SK-N-SH treated with all-trans-retinoic acid at 6 μM for 48 hours (cell line): ENCODE results near the gene DNAH14.
"Not testable (repeated sequence)": the region's sequence is repeated elsewhere in the genome, so short reads cannot be mapped to it uniquely, and the experiment has no call there.

Experiments used
- ATAC-seq: fragments of 200-7000 bp; cut with Tn5 transposase; 3 replicates; pipeline ENCODE4 v1.9.1; 2020; ENCODE audit warnings: mild to moderate bottlenecking, moderate library complexity
- ARNTL ChIP-seq: fragments of 450-650 bp; formaldehyde crosslinking; IDR thresholded peaks from 2 replicates; pipeline ENCODE4 v1.5.0; 2020; ENCODE audit warnings: low read depth, mild to moderate bottlenecking, moderate library complexity, borderline replicate concordance
- BACH2 ChIP-seq: fragments of 250-450 bp; sonication (Bioruptor Pico); IDR thresholded peaks from 2 replicates; pipeline ENCODE4 v1.9.0; 2021; ENCODE audit warnings: mild to moderate bottlenecking, borderline replicate concordance
- ESRRG ChIP-seq: fragments of 250-450 bp; sonication (Bioruptor Pico); IDR thresholded peaks from 2 replicates; pipeline ENCODE4 v1.6.1; 2021; ENCODE audit warnings: mild to moderate bottlenecking
- GLIS3 ChIP-seq: fragments of 250-450 bp; sonication (Bioruptor Pico); IDR thresholded peaks from 2 replicates; pipeline ENCODE4 v1.5.0; 2020; ENCODE audit warnings: mild to moderate bottlenecking, moderate library complexity
- ISL1 ChIP-seq: fragments of 250-450 bp; sonication (Bioruptor Pico); IDR thresholded peaks from 2 replicates; pipeline ENCODE4 v2.1.2; 2022; ENCODE audit warnings: mild to moderate bottlenecking, moderate library complexity
- OSR1 ChIP-seq: fragments of 250-450 bp; sonication (Bioruptor Pico); IDR thresholded peaks from 2 replicates; pipeline ENCODE4 v1.8.0; 2022; ENCODE audit warnings: moderate library complexity, mild to moderate bottlenecking, inconsistent platforms
- PPARA ChIP-seq: fragments of 250-450 bp; sonication (Bioruptor Pico); IDR thresholded peaks from 2 replicates; pipeline ENCODE4 v1.5.0; 2020; ENCODE audit warnings: mild to moderate bottlenecking, borderline replicate concordance
- RARB ChIP-seq: fragments of 250-450 bp; sonication (Bioruptor Pico); IDR thresholded peaks from 2 replicates; pipeline ENCODE4 v1.8.0; 2021; ENCODE audit warnings: mild to moderate bottlenecking, moderate library complexity
- TCF4 ChIP-seq: fragments of 250-450 bp; sonication (Bioruptor Pico); IDR thresholded peaks from 2 replicates; pipeline ENCODE4 v1.8.0; 2021; ENCODE audit warnings: mild to moderate bottlenecking, moderate library complexity, borderline replicate concordance
- ZC3H10 ChIP-seq: fragments of 250-450 bp; sonication (Bioruptor Pico); IDR thresholded peaks from 2 replicates; pipeline ENCODE4 v1.5.1; 2021; ENCODE audit warnings: mild to moderate bottlenecking, moderate library complexity
- ZFP3 ChIP-seq: fragments of 250-450 bp; sonication (Bioruptor Pico); IDR thresholded peaks from 2 replicates; pipeline ENCODE4 v1.5.0; 2020; ENCODE audit warnings: mild to moderate bottlenecking, moderate library complexity
- ZFP30 ChIP-seq: fragments of 450-650 bp; formaldehyde crosslinking; IDR thresholded peaks from 2 replicates; pipeline ENCODE4 v1.5.0; 2022; ENCODE audit warnings: mild to moderate bottlenecking, moderate library complexity
- ZNF565 ChIP-seq: fragments of 450-650 bp; formaldehyde crosslinking; conservative IDR thresholded peaks from 2 replicates; pipeline ENCODE4 v1.5.0; 2020; ENCODE audit warnings: low read depth, mild to moderate bottlenecking, moderate library complexity
- ZNF70 ChIP-seq: fragments of 450-650 bp; formaldehyde crosslinking; IDR thresholded peaks from 2 replicates; pipeline ENCODE4 v1.5.0; 2020; ENCODE audit warnings: mild to moderate bottlenecking, moderate library complexity
- TF ChIP-seq, protein P1 (sequence below): fragments of 250-450 bp; sonication (Bioruptor Pico); IDR thresholded peaks from 2 replicates; pipeline ENCODE4 v1.5.0; 2020; ENCODE audit warnings: mild to moderate bottlenecking, moderate library complexity
- TF ChIP-seq, protein P2 (sequence below): fragments of 250-450 bp; sonication (Bioruptor Pico); IDR thresholded peaks from 2 replicates; pipeline ENCODE4 v1.8.0; 2020; ENCODE audit warnings: mild to moderate bottlenecking, moderate library complexity, borderline replicate concordance
- TF ChIP-seq, protein P3 (sequence below): fragments of 250-450 bp; sonication (Bioruptor Pico); IDR thresholded peaks from 2 replicates; pipeline ENCODE4 v1.5.1; 2020; ENCODE audit warnings: low read depth, mild to moderate bottlenecking, moderate library complexity
- TF ChIP-seq, protein P4 (sequence below): fragments of 250-450 bp; sonication (Bioruptor Pico); IDR thresholded peaks from 2 replicates; pipeline ENCODE4 v1.8.0; 2021; ENCODE audit warnings: low read depth, mild to moderate bottlenecking, moderate library complexity, borderline replicate concordance
- TF ChIP-seq, protein P5 (sequence below): fragments of 250-450 bp; sonication (Bioruptor Pico); IDR thresholded peaks from 2 replicates; pipeline ENCODE4 v1.5.1; 2021; ENCODE audit warnings: mild to moderate bottlenecking, moderate library complexity

DNAH14 gene

DNA sequence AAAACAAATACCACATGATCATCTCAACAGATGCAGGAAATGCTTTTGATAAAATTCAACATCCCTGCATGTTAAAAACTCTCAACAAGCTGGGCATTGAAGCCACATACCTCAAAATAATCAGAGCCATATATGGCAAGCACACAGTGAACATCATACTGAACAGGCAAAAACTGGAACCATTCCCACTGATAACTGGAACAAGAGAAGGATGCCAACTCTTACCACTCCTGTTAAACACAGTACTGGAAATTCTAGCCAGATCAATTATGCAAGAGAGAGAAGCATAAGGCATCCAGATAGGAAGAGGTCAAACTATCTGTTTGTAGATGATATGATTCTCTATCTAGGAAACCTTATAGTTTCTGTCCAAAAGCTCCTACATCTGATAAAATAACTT is 91.6 kb downstream of the DNAH14 start:
- TF ChIP-seq ESRRG (CRISPR knock-in tag) (no peak), TCF4 (CRISPR knock-in tag) (no peak), ZNF565 (CRISPR knock-in tag) (no peak)
- ATAC-seq: no peak

DNA sequence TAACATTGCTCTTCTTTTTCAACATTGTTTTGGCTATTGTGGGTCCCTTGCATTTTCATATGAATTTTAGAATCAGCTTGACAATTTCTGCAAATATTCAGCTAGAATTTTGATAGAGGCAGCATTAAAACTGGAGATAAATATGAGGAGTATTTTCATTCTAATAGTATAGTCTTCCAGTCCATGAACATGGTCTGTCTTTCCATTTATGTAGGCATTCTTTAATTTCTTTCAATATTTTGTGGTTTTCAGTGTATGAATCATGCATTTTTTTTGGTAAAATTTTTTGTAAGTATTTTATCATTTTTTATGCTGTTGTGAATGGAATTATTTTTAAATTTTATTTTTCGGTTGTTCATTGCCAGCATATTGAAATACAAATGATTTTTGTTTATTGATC is 97.2 kb downstream of the DNAH14 start:
- ATAC-seq: no peak

DNA sequence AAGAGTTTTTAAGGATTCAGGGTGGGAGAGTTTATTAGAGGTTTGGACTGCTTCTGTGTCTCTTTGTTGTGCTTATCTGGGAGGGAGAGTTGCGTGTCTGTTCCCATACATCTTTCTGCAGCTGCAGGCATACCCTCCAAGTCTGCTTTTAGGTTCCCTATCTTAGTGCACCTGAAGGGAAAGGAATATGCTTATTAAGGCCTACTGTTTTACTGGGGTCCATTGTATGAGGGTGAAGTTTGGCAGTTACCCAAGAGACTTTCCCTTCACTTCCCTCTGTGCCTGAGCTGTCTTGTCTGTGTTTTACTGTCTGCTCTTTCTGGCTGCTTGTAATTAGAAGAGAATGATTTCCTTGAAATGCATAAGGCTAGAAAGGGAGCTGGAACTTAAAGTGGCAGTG is 107.0 kb downstream of the DNAH14 start:
- ATAC-seq: not testable (repeated sequence)

More for the DNA sequence above, 97.2 kb downstream of the DNAH14 start:
- no peak for TF ChIP-seq RARB (CRISPR knock-in tag)
- TF ChIP-seq ZC3H10 (CRISPR knock-in tag): no peak
- TF ChIP-seq, protein P1, sequence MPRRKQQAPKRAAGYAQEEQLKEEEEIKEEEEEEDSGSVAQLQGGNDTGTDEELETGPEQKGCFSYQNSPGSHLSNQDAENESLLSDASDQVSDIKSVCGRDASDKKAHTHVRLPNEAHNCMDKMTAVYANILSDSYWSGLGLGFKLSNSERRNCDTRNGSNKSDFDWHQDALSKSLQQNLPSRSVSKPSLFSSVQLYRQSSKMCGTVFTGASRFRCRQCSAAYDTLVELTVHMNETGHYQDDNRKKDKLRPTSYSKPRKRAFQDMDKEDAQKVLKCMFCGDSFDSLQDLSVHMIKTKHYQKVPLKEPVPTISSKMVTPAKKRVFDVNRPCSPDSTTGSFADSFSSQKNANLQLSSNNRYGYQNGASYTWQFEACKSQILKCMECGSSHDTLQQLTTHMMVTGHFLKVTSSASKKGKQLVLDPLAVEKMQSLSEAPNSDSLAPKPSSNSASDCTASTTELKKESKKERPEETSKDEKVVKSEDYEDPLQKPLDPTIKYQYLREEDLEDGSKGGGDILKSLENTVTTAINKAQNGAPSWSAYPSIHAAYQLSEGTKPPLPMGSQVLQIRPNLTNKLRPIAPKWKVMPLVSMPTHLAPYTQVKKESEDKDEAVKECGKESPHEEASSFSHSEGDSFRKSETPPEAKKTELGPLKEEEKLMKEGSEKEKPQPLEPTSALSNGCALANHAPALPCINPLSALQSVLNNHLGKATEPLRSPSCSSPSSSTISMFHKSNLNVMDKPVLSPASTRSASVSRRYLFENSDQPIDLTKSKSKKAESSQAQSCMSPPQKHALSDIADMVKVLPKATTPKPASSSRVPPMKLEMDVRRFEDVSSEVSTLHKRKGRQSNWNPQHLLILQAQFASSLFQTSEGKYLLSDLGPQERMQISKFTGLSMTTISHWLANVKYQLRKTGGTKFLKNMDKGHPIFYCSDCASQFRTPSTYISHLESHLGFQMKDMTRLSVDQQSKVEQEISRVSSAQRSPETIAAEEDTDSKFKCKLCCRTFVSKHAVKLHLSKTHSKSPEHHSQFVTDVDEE (CRISPR knock-in tag): no peak
- TF ChIP-seq, protein P2, sequence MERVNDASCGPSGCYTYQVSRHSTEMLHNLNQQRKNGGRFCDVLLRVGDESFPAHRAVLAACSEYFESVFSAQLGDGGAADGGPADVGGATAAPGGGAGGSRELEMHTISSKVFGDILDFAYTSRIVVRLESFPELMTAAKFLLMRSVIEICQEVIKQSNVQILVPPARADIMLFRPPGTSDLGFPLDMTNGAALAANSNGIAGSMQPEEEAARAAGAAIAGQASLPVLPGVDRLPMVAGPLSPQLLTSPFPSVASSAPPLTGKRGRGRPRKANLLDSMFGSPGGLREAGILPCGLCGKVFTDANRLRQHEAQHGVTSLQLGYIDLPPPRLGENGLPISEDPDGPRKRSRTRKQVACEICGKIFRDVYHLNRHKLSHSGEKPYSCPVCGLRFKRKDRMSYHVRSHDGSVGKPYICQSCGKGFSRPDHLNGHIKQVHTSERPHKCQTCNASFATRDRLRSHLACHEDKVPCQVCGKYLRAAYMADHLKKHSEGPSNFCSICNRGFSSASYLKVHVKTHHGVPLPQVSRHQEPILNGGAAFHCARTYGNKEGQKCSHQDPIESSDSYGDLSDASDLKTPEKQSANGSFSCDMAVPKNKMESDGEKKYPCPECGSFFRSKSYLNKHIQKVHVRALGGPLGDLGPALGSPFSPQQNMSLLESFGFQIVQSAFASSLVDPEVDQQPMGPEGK (CRISPR knock-in tag): no peak
- no peak for TF ChIP-seq ISL1 (CRISPR knock-in tag)
- no peak for TF ChIP-seq BACH2 (CRISPR knock-in tag)
- TF ChIP-seq, protein P3, sequence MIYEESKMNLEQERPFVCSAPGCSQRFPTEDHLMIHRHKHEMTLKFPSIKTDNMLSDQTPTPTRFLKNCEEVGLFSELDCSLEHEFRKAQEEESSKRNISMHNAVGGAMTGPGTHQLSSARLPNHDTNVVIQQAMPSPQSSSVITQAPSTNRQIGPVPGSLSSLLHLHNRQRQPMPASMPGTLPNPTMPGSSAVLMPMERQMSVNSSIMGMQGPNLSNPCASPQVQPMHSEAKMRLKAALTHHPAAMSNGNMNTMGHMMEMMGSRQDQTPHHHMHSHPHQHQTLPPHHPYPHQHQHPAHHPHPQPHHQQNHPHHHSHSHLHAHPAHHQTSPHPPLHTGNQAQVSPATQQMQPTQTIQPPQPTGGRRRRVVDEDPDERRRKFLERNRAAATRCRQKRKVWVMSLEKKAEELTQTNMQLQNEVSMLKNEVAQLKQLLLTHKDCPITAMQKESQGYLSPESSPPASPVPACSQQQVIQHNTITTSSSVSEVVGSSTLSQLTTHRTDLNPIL: no peak
- TF ChIP-seq, protein P4, sequence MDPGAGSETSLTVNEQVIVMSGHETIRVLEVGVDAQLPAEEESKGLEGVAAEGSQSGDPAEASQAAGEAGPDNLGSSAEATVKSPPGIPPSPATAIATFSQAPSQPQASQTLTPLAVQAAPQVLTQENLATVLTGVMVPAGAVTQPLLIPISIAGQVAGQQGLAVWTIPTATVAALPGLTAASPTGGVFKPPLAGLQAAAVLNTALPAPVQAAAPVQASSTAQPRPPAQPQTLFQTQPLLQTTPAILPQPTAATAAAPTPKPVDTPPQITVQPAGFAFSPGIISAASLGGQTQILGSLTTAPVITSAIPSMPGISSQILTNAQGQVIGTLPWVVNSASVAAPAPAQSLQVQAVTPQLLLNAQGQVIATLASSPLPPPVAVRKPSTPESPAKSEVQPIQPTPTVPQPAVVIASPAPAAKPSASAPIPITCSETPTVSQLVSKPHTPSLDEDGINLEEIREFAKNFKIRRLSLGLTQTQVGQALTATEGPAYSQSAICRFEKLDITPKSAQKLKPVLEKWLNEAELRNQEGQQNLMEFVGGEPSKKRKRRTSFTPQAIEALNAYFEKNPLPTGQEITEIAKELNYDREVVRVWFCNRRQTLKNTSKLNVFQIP (CRISPR knock-in tag): no peak
- no peak for TF ChIP-seq ZNF70 (CRISPR knock-in tag)
- TF ChIP-seq, all 23 proteins: peak for 0

DNA sequence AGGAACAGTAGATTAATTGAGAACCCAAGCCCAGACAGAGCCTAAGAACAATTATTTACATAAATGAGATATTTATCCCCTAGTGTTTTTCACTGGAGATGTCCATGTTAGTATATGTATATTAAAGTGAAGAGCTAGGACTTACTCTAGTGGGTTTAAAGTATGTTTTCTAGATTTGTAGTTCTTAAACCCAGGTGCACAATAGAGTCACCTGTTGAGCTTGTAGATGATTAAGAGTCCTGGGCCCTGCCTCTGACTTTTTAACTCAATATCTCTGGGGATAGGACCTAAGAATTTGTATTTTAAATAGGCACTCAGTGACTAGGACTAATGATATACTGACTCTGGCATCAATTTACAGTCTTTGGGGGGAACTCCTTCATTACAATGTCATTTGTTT is 112.8 kb downstream of the DNAH14 start:
- no peak for ATAC-seq
- TF ChIP-seq TCF4 (CRISPR knock-in tag) (no peak), GLIS3 (no peak), ZC3H10 (CRISPR knock-in tag) (no peak), ARNTL (CRISPR knock-in tag) (no peak), RARB (CRISPR knock-in tag) (no peak), PPARA (CRISPR knock-in tag) (no peak), ZFP30 (no peak), ISL1 (CRISPR knock-in tag) (no peak), ZNF70 (CRISPR knock-in tag) (no peak), OSR1 (CRISPR knock-in tag) (no peak), ZFP3 (CRISPR knock-in tag) (no peak)
- TF ChIP-seq, protein P2 (CRISPR knock-in tag): no peak
- TF ChIP-seq, protein P3: no peak
- TF ChIP-seq, protein P5, sequence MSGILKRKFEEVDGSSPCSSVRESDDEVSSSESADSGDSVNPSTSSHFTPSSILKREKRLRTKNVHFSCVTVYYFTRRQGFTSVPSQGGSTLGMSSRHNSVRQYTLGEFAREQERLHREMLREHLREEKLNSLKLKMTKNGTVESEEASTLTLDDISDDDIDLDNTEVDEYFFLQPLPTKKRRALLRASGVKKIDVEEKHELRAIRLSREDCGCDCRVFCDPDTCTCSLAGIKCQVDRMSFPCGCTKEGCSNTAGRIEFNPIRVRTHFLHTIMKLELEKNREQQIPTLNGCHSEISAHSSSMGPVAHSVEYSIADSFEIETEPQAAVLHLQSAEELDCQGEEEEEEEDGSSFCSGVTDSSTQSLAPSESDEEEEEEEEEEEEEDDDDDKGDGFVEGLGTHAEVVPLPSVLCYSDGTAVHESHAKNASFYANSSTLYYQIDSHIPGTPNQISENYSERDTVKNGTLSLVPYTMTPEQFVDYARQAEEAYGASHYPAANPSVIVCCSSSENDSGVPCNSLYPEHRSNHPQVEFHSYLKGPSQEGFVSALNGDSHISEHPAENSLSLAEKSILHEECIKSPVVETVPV: no peak
- TF ChIP-seq, protein P4 (CRISPR knock-in tag): no peak
